ENCODE measurements around the gene B4GALNT1.

GRCh38 chr12:57617942-57618341 lies 15.1 kb downstream of the B4GALNT1 start:
- TF ChIP-seq, protein P1, sequence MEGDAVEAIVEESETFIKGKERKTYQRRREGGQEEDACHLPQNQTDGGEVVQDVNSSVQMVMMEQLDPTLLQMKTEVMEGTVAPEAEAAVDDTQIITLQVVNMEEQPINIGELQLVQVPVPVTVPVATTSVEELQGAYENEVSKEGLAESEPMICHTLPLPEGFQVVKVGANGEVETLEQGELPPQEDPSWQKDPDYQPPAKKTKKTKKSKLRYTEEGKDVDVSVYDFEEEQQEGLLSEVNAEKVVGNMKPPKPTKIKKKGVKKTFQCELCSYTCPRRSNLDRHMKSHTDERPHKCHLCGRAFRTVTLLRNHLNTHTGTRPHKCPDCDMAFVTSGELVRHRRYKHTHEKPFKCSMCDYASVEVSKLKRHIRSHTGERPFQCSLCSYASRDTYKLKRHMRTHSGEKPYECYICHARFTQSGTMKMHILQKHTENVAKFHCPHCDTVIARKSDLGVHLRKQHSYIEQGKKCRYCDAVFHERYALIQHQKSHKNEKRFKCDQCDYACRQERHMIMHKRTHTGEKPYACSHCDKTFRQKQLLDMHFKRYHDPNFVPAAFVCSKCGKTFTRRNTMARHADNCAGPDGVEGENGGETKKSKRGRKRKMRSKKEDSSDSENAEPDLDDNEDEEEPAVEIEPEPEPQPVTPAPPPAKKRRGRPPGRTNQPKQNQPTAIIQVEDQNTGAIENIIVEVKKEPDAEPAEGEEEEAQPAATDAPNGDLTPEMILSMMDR (IDR thresholded peaks at IDR 0.05; ENCODE audit: low read depth, low read length, missing input control): no peak
- TF ChIP-seq SP1 (IDR thresholded peaks at IDR 0.05) (no peak), EGR1 (IDR thresholded peaks at IDR 0.05; ENCODE audit: low read depth in 2 of 2) (no peak), REST (IDR thresholded peaks at IDR 0.05) (no peak), ATF3 (IDR thresholded peaks at IDR 0.05) (no peak), FOXA1 (IDR thresholded peaks at IDR 0.05) (no peak), RAD21 (IDR thresholded peaks at IDR 0.05) (no peak), HNF4A (conservative IDR thresholded peaks at IDR 0.05) (no peak)

All from liver (tissue), 3 donors.